Keratinocyte (primary cell): ENCODE results near the gene DLG1.

Experiments used
- CTCF ChIP-seq, 3 experiments: IDR thresholded peaks in 1 of 3; conservative IDR thresholded peaks in 1 of 3; optimal IDR thresholded peaks in 1 of 3; 2 replicates in 2 of 3; 3 replicates in 1 of 3; pipeline versions ENCODE3 to v1.5.1; 2011; ENCODE audit warnings: low read length in 3 of 3, mild to moderate bottlenecking in 3 of 3, moderate library complexity in 2 of 3, control low read depth in 1 of 3, inconsistent platforms in 1 of 3; ENCODE audit not compliant: insufficient read depth in 2 of 3; ENCODE audit errors: extremely low read depth in 1 of 3
- EZH2 ChIP-seq: IDR thresholded peaks from one replicate; pipeline ENCODE4 v1.6.1; 2012; ENCODE audit warnings: inconsistent platforms, mild to moderate bottlenecking, low read length, moderate library complexity

- TF ChIP-seq CTCF (optimal IDR thresholded peaks at IDR 0.05 in 1 of 3, IDR thresholded peaks at IDR 0.05 in 1 of 3, conservative IDR thresholded peaks at IDR 0.05 in 1 of 3; ENCODE audit: extremely low read depth in 1 of 3, insufficient read depth in 2 of 3, low read length in 3 of 3) = no peak
- no peak for TF ChIP-seq EZH2
Observed at GRCh38 chr3:197062446-197062845, 236.0 kb downstream of the DLG1 start.
